HG02623 (cell line): Measurements from ENCODE around the gene ZNF576.
A peak's percentile ranks its signal among the peaks of the same experiment; 100 is the strongest.
"Not testable (repeated sequence)": the region's sequence is repeated elsewhere in the genome, so short reads cannot be mapped to it uniquely, and the experiment has no call there.

Source experiments
- ATAC-seq: cut with Tn5 transposase; IDR thresholded peaks from one replicate; pipeline ENCODE4 v1.9.1; 2021; ENCODE audit warnings: moderate library complexity; ENCODE audit not compliant: unreplicated experiment

Gene ZNF576, protein sequence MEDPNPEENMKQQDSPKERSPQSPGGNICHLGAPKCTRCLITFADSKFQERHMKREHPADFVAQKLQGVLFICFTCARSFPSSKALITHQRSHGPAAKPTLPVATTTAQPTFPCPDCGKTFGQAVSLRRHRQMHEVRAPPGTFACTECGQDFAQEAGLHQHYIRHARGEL

DNA sequence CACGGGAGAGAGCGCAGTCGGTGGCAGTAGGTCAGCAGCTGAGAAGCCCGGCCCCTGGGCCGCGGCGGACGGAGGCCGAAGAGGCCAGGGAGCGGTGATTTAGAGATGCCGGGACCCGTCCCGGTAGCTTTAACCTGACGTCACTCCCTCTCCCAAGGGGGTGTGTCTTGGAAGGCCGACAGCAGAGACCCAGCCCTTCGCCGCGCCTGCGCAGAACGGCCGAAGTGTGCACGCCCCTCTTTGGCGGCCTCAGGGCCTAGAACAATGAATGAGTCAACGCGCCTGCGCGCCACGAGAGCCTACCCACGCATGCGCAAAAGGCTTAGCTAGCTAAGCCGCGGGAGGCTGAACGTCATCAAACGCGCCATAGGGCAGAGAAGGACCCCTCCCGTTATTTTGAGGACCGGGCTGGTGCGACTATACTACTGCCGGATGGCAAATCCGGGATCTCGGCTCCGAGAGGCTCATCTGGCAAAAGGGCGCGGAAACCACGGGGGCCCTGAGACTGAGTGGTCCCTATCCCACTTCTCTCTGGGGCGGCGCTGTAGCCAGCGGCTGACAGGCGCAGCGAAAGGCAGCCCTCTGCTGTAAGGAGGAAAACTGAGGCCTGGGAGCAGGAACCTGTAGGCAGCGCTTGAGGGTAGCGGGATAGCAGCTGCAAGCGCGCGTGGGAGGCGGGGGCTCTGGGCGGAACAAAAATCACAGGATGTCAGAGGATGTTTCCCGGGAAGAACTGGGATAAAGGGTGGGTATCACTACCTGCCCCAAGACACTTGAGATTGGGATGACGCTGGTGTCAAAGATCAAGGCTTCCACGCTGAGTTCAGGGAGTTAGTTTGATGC is at the start of gene ZNF576, which contains the start of gene IRGQ:
ZNF576 (plus strand) TSS at position 597 of the 843 bp plus-strand sequence. CDS start 514 bp downstream, outside the sequence.
IRGQ (minus strand) TSS at position 136 of the 843 bp plus-strand sequence. CDS start 796 bp downstream, outside the sequence.
- ATAC-seq, result peak; percentile 74

DNA sequence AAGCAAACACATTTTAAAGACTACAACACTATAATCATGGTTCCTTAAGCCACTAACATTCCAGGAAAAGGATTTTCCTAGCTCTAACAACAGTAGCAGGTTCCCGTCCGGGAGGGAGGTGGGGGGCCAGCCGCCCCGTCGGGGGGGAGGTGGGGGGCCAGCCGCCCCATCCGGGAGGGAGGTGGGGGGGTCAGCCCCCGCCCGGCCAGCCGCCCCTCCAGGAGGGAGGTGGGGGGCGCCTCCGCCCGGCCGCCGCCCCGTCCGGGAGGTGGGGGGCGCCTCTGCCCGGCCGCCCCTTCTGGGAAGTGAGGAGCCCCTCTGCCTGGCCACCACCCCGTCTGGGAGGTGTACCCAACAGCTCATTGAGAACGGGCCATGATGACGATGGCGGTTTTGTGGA is 48.5 kb upstream of the ZNF576 start:
- ATAC-seq, result not testable (repeated sequence)

DNA sequence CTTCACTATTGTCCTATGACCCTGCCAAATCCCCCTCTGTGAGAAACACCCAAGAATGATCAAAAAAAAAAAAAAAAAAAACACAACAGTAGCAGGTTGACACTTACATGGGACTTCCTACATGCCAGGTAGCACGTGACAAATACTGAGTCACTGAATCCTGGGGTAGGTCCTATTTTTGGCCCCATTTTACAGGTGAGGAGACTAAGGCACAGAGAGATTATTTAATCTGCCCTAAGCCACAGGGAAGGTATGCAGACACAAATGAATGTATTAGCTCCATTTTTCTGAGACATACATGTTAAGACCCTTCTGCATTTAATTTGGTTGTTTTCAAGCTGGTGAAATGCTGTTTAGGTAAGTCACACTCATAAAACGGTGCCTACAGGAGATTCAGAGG is 47.7 kb upstream of the ZNF576 start:
- no peak for ATAC-seq

DNA sequence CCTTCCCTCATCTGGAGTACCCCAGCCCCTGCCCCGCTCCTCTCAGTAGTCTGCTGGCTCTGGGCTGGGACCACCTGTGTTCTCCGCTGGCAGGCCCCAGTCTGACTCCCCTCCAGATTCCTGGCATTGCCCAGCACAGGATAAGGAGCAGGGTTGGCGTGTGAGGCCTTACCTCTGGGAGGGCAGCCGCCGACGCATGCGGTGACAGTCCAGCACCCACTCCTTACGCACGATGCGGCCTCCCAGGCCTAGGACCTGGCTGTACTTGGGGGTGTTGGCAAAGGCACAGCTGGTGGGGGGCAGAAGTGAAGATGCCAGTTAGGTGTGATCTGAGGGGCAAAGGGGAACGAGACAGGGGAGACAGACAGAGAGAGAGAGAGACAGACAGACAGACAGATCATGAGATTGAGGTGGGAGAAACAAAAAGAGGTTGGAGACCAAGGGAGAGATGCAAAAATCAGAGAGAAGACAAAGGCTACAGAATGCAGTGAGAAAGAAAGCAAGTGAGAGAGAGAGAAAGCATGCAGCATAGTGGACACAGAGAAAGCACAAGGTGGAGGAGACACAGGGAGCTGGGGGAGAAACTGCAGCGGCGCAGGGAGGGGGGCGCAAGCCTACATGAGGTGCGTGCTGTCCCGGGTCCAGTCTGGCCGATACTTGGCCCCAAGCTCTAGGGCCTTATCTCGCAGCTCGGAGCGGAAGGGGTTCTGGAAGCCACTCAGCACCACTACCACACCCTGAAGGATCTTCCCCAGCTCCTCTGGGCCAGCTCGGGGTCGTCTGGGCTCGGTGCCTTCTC is 44.8 kb upstream of the ZNF576 start:
- no peak for ATAC-seq

DNA sequence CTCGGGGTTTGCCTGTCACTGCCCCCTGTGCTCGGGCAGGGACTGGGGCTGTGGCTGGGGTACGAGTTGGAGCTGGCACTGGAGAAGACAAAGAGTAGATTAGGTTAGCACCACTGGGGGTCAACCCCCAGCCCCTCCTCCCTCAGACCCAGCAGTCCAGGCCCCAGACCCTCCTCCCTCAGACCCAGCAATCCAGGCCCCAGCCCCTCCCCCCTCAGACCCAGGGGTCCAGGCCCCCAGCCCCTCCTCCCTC is 44.3 kb upstream of the ZNF576 start:
- ATAC-seq, result no peak

DNA sequence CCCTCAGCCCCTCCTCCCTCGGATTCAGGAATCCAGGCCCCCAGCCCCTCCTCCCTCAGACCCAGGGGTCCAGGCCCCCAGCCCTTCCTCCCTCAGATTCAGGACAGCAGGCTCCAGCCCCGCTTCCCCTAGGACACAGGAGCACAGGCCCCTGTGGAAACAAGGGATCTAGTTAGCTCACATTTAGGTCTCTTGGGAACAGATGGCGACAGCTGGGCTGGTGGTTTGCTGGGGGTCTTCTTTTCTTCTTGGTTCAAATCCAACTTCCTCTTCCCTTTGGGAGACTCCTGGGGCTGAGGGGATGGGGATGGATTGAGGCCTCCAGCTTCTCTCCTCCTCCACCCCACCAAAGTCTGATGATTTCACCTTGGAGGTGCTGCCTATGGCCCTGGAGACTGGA is 43.8 kb upstream of the ZNF576 start:
- ATAC-seq, result no peak

DNA sequence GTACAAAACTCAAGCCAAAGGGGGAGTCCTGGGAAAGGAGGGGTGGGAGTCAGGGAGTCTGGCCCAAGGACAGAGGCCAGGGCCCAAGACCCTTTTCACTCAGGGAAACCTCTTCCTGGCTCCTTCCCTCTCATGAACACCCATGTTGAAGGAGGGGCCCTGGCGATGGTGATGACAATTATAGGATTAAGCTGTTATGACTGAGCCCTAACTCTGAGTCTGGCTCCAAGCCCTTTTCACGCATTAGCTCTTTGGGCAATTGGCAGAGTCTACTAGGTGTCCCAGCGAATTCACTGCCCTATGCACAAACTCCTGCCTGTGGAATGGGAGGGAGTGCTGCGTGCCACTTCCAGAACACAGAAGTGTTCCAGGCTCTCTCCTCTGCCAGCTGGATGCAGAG is 42.7 kb upstream of the ZNF576 start:
- no peak for ATAC-seq

DNA sequence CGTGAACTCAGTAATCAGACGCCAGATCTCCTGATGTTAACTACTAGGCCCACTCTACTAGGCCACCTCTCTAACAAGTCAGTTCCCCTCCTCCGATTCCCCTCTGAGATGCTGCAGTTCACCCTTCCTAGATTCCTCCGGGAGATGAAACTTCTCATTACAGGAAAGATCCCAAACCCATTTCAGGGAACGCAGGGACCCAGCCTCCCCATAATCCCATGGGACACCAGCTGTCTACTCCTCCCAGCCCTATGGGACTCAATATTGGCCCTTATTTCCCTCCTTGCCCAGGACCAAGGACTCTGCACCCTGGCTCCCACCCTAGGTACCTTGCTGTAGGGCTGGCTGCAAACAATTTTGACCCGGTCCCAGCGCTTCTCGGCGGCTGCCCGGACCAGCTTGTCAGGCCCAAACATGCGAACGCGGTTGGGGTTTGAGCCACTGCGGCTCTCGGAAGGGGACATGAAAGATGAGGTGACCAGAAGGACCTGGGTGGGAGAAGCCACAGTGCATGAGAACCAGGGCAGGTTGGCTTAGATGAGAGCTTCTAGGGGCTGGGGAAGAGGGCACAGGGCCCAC is 42.0 kb upstream of the ZNF576 start:
- no peak for ATAC-seq

DNA sequence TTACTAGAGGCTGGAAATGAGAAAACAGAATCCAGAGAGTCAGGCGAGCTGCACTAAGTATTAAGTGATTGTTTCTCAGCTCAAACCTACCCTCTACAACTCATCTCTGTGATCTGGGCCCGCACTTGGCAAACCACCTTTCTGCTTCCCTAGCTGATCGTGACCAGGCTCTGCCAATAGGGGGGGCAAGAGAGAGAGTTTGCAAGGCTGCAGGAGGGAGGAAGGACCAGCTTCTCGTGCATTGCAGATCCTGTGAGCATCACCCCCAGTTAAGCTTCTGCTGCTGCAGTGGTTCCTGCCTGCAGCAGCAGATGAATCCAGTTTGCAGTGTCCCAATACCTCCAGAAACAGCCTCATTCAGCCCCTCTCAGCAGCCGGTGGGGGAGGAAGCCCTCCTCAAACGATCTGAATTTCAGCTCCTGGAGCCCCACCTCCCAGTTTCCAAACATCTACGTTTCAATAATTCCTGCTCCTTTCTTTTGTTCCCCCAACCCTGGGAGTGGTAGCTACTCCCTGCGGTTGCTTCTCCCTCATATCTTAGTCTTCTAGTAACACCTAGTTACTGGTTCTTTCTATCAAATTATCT is 41.1 kb upstream of the ZNF576 start:
- no peak for ATAC-seq

DNA sequence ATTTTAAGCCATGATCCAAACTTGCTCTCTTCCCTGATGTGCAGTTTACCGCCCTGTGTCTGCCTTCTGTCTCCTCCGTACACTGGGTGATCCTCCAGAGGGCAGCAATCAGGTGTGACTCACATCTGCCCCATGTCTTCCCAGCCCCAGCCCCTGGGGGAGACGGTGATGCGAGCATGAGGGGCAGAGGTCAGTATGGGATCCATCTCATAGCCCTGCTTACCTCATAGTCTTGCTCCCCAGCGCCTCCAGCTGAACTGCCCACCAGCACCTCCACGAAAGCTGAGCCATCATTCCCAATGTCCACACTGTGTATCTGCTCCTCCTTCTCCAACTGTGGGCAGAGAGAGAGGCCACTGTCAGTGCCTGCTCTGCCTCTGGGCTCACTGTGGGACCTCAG is 35.7 kb upstream of the ZNF576 start:
- ATAC-seq, result no peak

DNA sequence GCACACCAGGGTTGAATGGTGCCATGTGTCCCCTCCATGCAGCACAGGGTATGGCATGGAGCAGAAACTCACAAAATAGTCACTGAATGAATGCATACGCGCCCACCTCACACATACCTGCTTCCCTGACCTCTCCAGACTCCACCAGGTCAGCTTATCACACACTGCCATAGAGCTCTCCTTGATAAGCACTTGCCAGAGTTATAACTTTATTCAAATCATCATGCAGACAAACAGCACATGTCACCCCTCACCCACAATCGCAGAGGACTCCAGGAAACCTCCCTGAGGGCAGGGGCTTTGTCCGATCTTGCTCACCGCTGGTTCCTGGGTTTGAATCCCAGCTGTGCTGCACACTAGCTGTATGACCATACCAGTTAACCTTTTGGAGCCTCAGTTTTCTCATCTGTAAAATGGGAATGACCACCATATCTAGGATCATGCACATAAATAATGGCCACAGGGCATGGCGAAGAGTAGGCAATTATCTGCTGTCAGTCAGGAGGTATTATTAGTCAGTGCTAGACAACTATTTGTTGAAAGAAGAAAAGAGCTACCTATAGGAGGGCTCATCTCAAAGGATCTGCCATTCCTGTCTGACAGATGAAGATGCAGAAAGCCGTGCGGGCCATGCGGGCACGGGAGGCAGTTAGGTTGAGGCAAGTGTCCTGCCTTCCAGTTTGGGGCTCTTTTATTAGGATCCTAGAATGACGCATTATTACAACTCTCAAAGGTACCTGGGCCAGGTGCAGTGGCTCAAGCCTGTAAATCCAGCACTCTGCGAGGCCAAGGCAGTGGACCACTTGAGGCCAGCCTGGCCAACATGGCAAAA is 35.0 kb upstream of the ZNF576 start:
- no peak for ATAC-seq

DNA sequence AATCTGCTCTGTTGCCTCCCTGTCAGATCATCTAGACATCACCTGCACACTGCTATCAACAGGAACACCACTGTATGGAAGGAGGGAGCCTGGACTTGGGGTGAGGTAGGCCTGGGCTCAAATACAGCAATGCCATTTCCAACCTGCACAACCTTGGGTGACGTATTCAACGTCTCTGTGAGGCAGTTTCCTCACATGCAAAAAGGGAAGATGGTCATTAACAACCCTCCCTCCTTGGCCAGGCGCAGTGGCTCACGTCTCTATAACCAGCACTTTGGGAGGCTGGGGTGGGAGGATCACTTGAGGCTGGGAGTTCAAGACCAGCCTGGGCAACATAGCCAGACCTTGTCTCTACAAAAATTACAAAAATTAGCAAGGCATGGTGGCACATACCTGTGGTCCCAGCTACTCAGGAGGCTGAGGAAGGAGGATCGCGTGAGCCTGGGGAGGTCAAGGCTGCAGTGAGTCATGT is 34.1 kb upstream of the ZNF576 start:
- ATAC-seq, result no peak

DNA sequence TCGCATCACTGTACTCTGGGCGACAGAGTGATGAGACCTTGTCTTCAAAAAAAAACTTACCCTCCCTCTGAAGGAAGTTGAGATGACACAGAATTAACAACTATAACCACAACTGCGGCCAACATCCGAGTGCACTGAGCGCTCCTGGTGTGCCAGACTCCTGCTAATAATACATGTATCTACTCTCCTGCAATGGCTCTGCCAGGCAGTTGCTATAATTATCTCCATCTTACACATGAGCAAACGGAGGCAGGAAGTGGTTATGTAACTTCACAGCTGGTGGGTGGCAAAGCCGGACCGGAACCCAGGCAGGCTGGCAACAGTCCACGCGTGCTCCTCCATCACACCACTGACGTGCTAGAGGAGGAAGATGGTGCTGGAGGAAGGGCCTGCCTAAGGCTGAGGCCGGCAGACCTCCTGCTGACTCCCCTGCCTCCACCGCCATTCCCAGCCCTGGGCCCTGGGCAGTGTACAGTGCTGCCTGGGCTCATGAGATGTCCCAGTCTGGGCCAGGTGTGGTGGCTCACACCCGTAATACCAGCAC is 33.6 kb upstream of the ZNF576 start:
- ATAC-seq, result no peak

DNA sequence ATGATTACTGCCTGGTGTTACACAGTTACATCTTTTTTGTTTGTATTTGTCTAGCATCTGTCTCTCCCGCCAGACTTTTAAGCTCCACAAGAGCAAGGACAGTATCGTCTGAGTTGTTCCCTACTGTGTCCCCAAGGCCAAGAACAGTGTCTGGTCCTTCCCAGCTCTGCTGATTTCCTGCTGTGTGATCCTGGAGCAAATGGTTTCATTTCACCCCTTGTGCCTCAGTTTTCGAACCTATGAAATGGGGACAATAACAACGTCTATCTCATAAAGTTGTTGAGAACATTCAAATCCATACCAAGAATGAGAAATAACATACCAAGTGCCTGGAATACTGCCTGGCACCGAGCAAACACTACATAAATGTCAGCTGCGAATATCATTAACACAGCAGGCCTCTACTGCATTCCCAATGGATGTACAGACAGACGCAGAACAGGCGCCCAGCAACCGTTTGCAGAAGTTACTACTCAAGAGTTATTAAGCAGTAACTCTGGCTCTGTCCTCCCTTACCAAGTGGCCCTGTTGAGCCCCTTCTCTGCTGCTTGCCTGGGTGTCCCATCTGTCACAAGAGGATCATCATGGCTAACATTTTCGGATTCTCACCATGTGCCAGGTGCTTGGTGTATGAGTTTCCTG is 32.5 kb upstream of the ZNF576 start:
- no peak for ATAC-seq

DNA sequence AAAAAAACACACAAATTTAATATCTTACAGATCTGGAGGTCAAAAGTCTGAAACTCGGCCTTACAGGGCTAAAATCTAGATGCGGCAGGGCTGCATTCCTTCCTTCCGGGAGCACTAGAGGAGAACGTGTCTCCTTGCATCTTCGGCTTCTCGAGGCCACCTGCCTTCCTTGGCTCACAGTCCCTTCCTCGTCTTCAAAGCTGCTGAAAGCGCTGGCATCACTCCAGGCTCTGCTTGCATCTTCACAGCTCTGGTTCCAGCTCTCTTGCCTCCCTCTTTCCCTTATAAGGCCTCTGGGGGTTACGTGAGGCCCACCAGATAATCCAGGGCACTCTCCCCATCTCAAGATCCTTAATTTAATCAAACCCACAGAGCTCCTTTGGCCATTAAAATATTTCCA is 31.6 kb upstream of the ZNF576 start:
- ATAC-seq, result no peak

DNA sequence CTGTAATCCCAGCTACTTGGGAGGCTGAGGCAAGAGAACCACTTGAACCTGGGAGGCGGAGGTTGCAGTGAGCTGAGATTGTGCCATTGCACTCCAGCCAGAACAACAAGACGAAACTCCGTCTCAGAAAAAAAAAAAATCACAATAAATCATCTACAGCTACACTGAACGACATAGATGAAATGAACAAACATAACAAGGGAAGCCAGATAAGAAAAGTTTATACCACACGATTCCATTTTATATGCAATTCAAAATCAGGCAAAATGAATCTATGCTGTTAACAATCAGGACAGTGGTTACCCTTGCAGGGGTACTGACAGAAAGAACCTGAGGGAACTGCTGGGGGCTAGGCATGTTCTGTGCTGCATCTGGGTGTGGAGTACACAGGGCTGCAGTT is 26.7 kb upstream of the ZNF576 start:
- ATAC-seq, result no peak

DNA sequence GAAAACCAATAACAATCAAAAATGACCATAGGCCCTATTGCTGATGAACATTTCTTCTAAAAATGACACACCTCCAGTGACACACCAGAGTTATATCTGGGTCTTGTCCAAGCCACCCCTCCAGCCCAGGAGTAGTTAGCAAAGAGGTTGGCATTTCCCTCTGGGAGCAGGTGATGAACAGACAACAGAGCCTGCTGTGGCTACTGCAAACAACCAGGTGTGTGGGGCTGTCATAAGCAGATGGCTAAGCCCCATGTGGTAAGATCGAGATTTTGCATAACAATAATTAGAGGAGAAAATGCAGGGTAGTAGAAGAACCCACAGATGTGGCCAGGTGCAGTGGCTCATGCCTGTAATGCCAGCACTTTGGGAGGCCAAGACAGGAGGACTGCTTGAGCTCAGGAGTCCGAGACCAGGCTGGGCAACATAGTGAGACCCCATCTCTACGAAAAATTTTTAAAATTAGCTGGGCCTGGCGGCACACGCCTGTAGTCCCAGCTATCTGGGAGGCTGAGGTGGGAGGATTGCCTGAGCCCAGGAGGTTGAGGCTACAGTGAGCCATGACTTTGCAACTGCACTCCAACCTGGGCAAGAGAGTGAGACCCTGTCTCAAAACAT is 26.1 kb upstream of the ZNF576 start:
- ATAC-seq, result no peak

DNA sequence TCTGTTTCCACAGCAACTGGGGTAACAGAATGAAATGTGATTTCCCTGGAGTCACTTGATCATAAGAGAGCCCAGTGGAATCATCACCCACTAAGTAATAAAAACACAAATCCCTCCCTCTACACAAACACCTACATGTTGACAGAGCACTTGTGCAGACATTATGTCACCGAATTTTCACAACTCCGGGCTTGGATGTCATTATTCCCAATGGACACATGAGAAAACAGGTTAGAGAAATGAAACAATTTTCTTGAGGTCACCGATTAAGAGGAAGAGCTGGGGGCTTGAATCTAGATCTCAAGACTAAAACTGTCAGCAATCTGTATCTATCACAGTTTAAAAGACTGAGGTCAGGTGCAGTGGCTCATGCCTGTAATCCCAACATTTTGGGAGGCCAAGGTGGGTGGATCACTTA is 24.2 kb upstream of the ZNF576 start:
- ATAC-seq, result no peak
